ENCODE data around the gene AHRR. TPM values are rescaled to one million over a fixed set of nuclear protein-coding genes. Genes with fewer than 3 reads are reported as not detected.

Gene AHRR
- total RNA-seq, 1 donor: 54.6 TPM

DNA sequence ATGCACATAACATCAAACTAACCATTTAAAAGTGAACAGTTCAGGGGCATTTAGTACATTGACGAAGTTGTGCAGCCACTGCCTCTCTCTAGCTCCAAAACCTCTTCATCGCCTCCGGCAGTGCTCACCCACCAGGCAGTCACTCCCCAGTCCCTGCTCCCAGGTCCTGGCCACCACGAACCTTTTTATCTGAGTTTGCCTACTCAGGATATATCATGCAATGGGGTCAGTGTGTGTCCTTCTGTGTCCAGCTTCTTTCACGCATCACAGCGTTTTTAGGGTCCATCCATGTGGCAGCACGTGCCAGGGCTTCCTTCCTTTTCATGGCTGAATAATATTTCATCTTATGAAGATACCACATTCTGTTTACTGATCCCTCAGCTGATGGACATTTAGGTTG, 4.6 kb downstream of the AHRR start:
- no peak overlapping the region for H2AFZ ChIP-seq (ENCODE audit: low read length)
- TF ChIP-seq CTCF (IDR thresholded peaks at IDR 0.05; ENCODE audit: extremely low read depth, low read depth, low read length): no peak
- peaks cover 29% of the 10 kb centered on the region for H3K4me1 ChIP-seq (ENCODE audit: insufficient read depth, low read length)
- H3K27ac ChIP-seq (ENCODE audit: low read depth, low read length): no peak overlapping the region
- H3K9me3 ChIP-seq (ENCODE audit: low read depth, low read length): no peaks in the 10 kb centered on the region
- peaks cover 97% of the 10 kb centered on the region for H3K79me2 ChIP-seq (ENCODE audit: insufficient read depth, low read length)
- peaks cover 33% of the 10 kb centered on the region for H3K36me3 ChIP-seq (ENCODE audit: insufficient read depth, low read length)
- H3K4me2 ChIP-seq (ENCODE audit: insufficient read depth, low read length): no peak overlapping the region
- no peaks in the 10 kb centered on the region for H3K27me3 ChIP-seq (ENCODE audit: insufficient read depth, low read length)
- H3K4me3 ChIP-seq (ENCODE audit: insufficient read depth, low read length): no peak overlapping the region
- H4K20me1 ChIP-seq (ENCODE audit: insufficient read depth, low read length): peaks cover 26% of the 10 kb centered on the region
- no peak for DNase-seq (ENCODE audit: insufficient read length, low spot score, missing footprints)

DNA sequence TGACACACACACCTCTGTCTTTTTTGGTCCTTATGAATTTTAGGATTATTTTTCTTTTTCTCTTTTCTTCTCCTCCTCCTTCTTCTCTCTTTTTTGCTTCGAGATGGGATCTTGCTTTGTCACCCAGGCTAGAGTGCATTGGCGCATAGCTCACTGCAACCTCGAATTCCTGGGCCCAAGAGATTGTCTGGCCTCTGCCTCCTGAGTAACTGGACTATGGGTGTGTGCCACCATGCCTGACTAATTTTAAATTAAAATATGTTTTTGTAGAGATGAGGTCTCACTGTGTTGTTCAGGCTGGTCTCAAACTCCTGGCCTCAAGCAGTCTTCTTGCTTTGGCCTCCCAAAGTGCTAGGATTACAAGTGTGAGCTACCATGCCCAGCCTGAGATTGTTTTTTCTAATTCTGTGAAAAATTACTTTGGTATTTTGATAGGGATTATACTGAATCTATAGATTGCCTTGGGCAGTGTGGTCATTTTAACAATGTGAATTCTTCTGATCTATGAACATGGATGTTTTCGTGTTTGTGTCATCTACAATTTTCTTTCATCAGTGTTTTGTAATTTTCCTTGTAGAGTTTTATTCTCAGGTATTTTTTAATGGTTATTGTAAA, 7.7 kb downstream of the AHRR start:
- Histone ChIP-seq H2AFZ (ENCODE audit: low read length) (no peak overlapping the region), H3K9me3 (ENCODE audit: low read depth, low read length) (no peaks in the 10 kb centered on the region), H3K27ac (ENCODE audit: low read depth, low read length) (peak overlapping the region; percentile 69), H3K4me2 (ENCODE audit: insufficient read depth, low read length) (peak overlapping the region; percentile 34), H4K20me1 (ENCODE audit: insufficient read depth, low read length) (peaks cover 40% of the 10 kb centered on the region), H3K79me2 (ENCODE audit: insufficient read depth, low read length) (peaks cover 96% of the 10 kb centered on the region), H3K36me3 (ENCODE audit: insufficient read depth, low read length) (peaks cover 24% of the 10 kb centered on the region), H3K4me1 (ENCODE audit: insufficient read depth, low read length) (peaks cover 30% of the 10 kb centered on the region), H3K4me3 (ENCODE audit: insufficient read depth, low read length) (no peak overlapping the region), H3K27me3 (ENCODE audit: insufficient read depth, low read length) (no peaks in the 10 kb centered on the region)
- no peak for TF ChIP-seq CTCF (IDR thresholded peaks at IDR 0.05; ENCODE audit: extremely low read depth, low read depth, low read length)
- DNase-seq (ENCODE audit: insufficient read length, low spot score, missing footprints): no peak

DNA sequence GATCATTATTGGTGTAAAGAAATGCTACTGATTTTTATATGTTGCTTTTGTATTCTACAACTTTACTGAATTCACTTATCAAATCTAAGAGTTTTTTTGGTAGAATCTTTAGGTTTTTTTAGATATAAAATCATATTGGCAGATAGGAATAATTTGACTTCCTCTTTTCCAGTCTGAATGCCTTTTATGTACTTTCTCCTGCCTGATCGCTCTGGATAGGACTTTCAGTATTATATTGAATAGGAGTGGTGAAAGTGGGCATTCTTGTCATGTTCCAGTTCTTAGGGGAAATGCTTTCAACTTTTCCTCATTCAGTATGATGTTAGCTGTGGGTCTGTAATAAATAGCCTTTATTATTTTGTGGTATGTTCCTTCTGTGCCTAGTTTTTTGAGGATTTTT, 8.3 kb downstream of the AHRR start:
- no peaks in the 10 kb centered on the region for H3K27me3 ChIP-seq (ENCODE audit: insufficient read depth, low read length)
- H3K79me2 ChIP-seq (ENCODE audit: insufficient read depth, low read length): peaks cover 97% of the 10 kb centered on the region
- peak overlapping the region; percentile 69 for H3K27ac ChIP-seq (ENCODE audit: low read depth, low read length)
- TF ChIP-seq CTCF (IDR thresholded peaks at IDR 0.05; ENCODE audit: extremely low read depth, low read depth, low read length): no peak
- DNase-seq (ENCODE audit: insufficient read length, low spot score, missing footprints): no peak
- no peaks in the 10 kb centered on the region for H3K9me3 ChIP-seq (ENCODE audit: low read depth, low read length)
- peaks cover 32% of the 10 kb centered on the region for H3K4me1 ChIP-seq (ENCODE audit: insufficient read depth, low read length)
- H2AFZ ChIP-seq (ENCODE audit: low read length): no peak overlapping the region
- H4K20me1 ChIP-seq (ENCODE audit: insufficient read depth, low read length): peaks cover 43% of the 10 kb centered on the region
- H3K4me3 ChIP-seq (ENCODE audit: insufficient read depth, low read length): no peak overlapping the region
- H3K4me2 ChIP-seq (ENCODE audit: insufficient read depth, low read length): no peak overlapping the region
- H3K36me3 ChIP-seq (ENCODE audit: insufficient read depth, low read length): peaks cover 24% of the 10 kb centered on the region

DNA sequence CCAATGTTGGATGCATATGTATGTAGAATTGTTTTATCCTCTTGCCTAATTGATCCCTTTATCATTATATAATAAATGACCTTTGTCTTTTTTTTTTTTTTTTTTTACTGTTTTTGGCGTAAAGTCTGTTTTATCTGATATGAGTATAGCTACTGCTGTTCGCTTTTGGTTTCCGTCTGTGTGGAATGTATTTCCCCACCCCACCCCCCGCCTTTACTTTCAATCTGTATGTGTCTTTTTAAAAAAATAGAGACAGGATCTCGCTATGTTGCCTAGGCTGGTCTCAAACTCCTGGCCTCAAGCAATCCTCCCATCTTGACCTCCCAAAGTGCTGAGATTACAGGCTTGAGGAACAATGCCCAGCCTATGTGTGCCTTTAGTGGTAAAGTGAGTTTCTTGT, 11.3 kb downstream of the AHRR start:
- Histone ChIP-seq H4K20me1 (ENCODE audit: insufficient read depth, low read length) (peaks cover 43% of the 10 kb centered on the region), H3K9me3 (ENCODE audit: low read depth, low read length) (no peaks in the 10 kb centered on the region), H3K79me2 (ENCODE audit: insufficient read depth, low read length) (peaks cover 98% of the 10 kb centered on the region)

More for the DNA sequence above, 11.3 kb downstream of the AHRR start:
- Histone ChIP-seq H3K27ac (ENCODE audit: low read depth, low read length) (no peak overlapping the region), H3K4me2 (ENCODE audit: insufficient read depth, low read length) (no peak overlapping the region), H3K27me3 (ENCODE audit: insufficient read depth, low read length) (no peaks in the 10 kb centered on the region), H3K4me3 (ENCODE audit: insufficient read depth, low read length) (no peak overlapping the region), H3K4me1 (ENCODE audit: insufficient read depth, low read length) (peaks cover 36% of the 10 kb centered on the region), H3K36me3 (ENCODE audit: insufficient read depth, low read length) (no peaks in the 10 kb centered on the region), H2AFZ (ENCODE audit: low read length) (no peak overlapping the region)
- DNase-seq (ENCODE audit: insufficient read length, low spot score, missing footprints): no peak
- no peak for TF ChIP-seq CTCF (IDR thresholded peaks at IDR 0.05; ENCODE audit: extremely low read depth, low read depth, low read length)

All from osteoblast (primary cell).